ENCODE measurements around the gene CTNNA2.
"Not testable (repeated sequence)": the region's sequence is repeated elsewhere in the genome, so short reads cannot be mapped to it uniquely, and the experiment has no call there.

CTNNA2 gene

DNA sequence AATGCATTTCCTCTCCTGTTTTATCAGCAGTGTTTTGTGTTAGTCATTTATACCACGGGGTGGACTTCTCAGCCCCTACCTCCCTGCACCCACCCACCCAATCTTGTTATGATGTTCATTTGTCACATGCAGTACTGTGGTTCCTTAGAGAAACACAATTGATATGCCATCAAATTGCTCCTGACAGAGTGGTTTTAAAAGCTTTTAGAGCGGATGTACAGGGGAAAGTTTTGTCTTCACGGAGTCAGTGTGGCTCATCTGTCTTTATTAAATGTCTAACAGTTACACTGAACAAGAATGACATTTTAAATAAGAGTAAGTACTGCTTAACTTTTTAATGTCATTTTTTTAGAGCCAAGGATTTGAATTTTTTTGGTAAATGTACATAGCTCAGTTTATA lies 634.8 kb downstream of the CTNNA2 start:
- no peak for DNase-seq (ENCODE audit: low spot score)

DNA sequence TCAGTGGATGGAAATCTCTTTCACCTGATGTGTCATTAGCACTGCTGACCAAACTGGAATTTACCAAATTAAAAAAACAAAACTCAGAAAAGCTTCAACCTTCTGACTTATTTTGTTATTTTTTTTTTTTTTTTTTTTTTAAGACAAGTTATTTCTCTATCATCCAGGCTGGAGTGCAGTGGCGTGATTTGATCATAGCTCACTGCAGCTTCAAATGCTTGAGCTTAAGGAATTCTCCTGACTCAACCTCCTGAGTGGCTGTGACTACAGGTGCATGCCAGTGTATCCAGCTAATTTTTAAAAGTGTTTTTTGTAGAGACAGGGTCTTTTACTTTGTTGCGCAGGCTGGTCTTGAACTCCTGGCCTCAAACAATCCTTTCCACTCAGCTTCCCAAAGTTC lies 636.1 kb downstream of the CTNNA2 start:
- DNase-seq (ENCODE audit: low spot score), result no peak

DNA sequence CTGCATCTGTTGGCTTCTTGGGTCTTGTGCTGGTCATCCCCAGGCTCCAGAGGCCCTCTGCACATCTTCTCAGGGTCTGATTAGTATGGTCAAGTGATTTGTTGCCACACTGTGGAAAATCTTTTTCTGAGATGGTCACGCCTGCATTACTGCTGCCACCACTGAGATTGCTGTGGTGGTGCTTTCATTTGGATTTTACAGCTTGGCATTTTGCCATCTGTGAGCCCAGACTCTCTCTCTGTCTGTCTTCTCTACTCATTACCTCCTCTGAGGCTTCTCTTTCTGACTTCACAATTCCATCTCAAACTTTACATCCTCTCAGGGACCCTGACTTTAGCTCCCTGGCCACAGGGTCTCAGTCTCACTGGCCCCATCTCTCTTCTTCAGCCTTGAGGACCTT lies 637.1 kb downstream of the CTNNA2 start:
- no peak for DNase-seq (ENCODE audit: low spot score)

DNA sequence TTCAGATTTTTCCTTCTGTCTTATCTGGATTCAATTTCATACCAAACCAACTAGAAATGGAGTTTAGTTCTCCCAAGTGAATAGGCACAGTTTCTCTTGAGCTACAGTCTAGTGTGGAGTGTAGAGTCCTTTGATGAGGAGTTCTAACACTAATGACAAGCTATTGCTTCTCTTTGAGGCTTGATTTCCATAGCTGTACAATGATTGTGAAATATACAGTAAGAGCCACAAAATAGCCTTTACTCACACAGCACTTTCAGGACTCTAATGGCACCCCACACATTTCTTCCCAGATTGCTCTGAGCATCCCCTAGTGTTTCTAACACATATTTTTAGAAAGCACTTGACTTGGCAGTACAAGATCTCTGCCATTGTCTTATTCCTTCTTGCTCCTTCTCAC lies 638.4 kb downstream of the CTNNA2 start:
- no peak for DNase-seq (ENCODE audit: low spot score)

DNA sequence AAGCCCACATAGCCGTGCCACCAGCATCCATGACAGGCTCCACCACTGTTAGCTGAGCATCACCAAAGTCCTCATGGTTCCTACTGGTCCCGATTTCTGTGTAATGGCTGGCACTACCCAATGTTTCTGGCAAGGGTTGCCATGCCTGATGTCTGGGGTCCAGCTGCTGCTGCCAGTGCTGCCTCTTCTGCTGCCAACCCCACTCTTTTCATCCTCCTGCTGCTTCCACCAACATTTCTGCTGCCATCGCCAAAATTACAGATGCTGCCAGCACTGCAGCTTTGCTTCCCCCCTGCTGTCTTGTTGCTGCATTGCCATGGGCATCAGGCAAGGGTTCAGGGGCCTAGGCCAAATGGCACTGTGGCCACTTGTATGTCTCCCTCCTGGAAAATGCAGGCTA lies 638.8 kb downstream of the CTNNA2 start:
- no peak for DNase-seq (ENCODE audit: low spot score)

DNA sequence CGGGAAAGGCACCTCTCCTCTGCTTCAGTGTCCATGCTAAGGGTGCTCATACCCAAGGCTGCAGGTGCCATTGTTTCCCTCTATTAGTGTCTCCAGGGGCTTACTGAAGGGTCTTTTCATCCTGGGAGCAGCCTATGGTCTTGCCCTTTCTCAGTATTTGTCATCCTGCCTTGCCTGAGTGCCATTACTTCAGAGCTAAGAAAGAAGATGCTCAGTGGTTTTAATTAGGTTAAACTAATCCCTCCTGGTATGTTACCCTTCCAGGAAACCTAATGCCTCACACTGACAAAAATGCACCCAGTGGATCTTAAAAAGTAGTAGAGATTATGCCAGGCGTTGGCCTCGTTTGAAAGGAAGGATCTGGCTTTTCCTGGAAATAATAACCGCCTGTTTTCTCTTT lies 640.3 kb downstream of the CTNNA2 start:
- no peak for DNase-seq (ENCODE audit: low spot score)

DNA sequence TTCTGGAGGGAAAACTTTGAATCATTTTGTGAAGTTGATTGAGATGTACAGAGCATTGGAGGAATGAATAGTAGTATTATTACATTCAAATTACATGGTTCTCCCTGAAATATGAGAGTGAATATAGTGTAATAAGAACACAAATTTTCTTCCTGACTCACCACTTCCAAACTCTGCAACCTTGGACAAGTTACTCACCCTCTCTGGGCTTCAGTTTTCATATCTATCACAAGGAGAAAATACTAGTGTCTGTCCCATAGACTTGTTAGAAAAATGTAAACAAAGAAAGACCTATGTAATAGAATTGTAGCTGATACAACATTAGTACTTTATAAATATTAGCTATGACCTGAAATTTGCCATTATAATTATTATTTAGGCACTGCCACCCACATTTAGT lies 640.9 kb downstream of the CTNNA2 start:
- DNase-seq (ENCODE audit: low spot score), result no peak

DNA sequence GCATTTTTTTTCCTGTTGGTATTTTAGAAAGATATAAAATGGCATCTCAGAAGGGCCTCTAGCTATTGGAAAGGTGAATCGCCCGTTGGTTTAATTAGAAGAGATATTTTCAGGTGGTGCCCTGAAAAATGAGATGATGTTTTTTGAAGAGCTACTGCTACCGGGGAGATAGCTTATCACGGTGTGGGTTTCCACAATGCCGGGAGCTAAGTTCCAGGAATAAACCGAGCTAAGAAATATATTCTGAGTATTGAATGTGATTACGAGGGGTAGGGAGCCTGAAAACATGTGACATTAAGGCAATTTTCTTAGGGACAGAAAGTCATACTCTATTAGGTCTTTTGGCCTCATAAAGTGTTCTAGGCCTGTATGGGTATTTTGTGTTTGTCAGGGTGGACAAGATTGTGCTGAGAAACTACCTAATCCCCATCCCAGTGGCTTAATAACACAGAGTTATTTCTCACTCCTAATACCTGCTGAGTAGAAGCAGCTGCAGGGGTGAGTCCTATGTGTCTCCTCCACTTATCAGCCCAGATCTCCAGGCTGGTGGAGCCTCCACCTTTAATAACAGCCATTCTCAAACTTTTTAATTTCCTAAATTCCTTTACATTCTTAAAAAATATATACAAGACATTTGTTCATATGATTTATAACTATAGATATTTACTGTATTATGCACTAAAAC lies 641.5 kb downstream of the CTNNA2 start:
- no peak for DNase-seq (ENCODE audit: low spot score)

DNA sequence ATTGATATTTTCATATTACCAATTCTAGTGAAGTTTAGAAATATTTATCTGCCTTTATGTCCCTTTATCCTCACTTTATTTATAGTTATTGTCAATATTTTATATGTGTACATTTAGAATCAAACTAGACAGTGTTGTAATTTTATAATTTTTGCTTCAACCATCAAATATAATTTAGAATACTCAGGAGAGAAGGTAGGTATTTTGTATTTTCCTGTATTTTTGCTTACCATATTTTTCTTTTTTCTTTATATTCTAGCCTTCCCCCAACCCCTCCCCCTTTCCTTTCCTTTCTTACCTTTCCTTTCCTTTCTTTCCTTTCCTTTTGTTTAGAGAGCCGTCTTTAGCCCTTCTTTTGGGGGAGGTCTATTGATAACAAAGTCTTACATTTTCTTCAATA lies 651.5 kb downstream of the CTNNA2 start:
- no peak for DNase-seq (ENCODE audit: low spot score)

DNA sequence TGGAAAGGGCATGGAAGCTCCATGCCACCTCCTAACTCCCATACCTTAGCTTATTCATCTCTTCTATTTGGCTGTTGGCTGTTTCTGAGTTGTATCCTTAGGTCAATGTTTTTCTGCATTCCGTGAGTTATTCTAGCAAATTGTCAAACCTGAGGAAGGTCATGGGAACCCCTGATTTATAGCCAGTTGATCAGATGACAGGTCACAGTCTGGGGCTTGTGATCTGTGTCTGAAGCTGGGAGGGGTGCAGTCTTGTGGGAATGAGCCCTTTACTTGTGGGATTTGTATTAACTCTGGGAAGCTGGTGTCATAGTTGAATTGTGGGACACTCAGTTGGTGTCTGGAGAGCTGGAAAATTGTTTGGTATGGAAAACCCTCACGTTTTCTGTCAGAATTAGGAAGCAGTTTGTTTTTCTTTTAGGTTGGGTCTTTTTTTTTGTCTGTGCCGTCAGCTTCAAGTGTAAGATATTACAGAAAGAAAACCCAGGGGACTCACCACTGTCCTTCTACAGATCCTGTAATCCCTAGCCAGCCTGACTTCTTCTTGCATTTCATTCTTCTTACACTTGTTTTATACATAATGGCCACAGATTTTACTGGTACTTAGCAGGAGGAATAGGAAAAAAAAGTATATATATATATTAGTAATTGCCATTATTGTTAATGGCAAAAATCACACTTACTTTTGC lies 653.8 kb downstream of the CTNNA2 start:
- no peak for DNase-seq (ENCODE audit: low spot score)

DNA sequence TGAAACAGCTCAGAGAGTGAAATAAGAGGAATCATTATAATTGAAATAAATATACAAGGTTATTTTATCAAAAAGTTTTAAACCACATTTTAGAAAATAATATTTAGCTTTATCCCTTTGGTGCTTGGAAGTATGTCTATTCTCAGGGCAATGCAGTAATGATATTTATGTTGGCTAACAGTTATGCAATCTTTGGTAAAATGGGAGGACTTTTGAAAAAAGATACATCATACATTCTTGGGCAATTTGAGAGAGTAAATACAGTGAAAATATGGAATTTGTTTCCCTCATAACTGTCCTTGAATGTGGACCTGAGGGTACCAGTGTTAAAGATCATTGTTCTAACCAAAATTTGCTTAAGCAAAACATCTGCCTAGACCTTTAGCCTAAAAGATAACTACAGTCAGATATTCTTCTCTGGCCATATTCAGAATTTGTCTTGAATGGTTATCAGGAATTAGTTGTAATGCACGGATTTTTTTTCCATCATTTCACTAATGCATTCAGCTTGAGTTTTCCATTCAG lies 654.5 kb downstream of the CTNNA2 start:
- DNase-seq (ENCODE audit: low spot score), result no peak

DNA sequence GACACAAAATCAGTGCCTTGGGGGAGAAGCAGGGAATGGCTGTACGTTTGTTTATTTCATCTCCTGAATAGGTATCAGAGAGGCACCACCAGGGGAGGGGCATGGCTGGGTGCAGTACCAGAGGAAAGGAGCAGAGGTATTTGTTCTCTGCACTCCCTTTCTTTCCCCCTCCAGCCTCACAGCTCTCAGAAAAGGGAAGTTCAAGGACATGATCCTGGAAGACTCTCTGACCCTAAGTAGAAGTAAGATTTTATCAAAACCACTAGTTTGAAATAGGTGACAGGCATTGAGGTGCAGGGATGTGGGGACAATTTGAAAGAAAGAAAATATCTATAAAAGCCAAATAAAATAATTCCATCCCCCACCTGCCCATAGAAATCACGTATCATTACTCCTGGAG lies 655.2 kb downstream of the CTNNA2 start:
- no peak for DNase-seq (ENCODE audit: low spot score)

DNA sequence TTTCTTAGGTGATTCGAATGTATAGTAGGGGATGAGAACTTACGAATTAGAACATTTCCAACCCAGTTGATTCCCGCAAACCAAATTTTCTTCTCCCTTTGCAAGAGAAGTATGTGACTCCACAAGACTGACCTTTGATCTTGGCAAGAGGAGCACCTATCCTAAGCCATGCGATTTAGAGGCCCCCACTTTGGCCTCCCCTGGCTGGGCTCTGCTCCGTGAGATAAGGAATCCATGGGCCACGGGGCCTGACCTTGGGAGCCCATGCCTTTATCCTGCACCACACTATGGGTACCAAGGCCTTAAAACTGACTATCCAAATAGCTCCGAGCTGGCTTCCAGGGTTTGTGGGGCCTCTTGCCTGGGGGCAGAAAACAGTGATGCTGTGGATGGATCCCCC lies 656.0 kb downstream of the CTNNA2 start:
- DNase-seq (ENCODE audit: low spot score), result no peak

DNA sequence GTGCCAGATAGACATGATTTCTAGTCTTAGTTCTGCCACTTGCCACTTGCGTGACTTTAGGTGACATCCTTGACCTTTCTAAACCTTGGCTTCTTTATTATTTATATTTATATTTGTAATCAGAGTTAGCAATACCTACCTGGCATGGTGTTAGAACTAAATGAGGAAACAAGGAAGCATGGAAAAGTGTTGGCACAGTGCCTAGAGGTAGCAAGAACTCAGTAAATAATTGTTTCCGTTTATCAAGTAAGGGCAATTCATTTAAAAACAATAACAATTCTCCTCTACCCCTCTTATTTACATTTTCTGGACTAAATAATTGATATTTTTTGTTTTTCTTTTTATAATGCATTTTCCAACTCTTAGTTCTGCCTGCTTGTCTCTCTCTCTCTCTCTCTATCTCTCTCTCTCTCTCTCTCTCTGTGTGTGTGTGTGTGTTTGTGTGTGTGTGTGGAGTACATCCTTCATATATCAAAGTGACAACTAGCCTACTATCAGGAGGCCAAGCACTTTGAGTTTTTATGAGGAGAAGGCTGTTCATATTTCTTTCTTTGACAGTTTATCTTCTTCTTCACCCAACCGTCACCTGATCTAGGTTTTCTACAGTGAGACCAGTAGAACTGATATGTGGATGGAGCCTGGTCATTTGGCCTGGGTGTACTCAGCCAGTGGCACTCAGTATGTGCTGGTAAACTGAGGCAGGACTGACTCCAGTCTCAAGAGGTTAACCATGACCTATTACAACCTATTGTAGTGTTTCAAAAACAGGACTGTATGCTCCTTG lies 657.2 kb downstream of the CTNNA2 start:
- no peak for DNase-seq (ENCODE audit: low spot score)

DNA sequence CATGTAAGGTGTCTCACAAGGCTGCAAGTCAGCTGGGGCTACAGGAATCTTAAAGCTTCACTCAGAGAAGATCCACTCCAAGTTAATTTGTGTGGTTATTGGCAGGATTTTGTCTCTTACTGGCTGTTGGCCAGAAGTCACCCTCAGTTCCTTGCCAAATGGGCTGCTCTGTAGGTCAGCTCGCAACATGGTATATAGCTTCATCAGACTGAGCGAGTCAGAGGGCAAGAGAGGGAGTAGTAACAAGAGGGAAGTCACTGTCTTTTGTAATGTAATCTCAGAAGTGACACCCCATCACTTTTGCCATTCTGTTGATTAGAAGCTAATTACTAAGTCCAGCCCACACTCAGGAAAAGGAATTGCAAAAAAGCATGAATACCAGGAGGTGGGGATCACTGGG lies 672.2 kb downstream of the CTNNA2 start:
- no peak for DNase-seq (ENCODE audit: low spot score)

DNA sequence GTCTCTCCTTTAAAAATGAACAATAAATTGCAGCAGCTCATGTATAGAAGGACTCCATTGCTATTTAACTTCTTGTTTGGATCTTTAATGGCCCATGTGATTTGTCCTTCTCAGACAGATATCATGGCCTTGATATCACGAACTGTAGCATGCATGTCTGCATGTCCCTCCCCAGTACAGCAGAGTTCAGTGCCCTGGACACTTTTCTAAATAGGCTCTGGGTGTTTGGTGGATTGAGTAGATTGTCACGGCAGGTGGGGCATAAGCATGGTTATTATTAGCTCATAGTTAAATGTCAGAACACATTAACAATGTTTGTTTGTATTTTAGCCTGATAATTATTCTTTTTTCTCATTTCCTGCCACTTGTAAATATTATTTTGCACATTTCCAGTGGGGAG lies 673.4 kb downstream of the CTNNA2 start:
- no peak for DNase-seq (ENCODE audit: low spot score)

DNA sequence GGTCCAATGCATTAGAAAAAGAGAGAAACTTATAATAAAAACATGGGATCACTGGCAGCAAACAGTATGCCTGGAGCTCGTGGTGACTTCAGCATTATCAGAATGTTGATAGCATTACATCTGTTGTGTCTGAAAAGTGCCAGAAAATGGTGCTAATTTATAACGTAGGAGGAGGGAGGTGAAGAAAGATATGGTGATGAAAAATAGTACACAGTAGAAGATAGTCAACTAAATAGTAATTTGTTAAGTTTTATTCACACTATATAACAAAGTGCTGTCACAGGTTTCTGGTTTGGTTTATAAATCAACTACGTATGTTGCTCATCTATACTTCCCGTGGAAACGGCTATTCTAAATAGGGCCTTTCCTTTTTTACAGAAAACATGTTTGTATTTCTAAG lies 674.3 kb downstream of the CTNNA2 start:
- DNase-seq (ENCODE audit: low spot score), result no peak

DNA sequence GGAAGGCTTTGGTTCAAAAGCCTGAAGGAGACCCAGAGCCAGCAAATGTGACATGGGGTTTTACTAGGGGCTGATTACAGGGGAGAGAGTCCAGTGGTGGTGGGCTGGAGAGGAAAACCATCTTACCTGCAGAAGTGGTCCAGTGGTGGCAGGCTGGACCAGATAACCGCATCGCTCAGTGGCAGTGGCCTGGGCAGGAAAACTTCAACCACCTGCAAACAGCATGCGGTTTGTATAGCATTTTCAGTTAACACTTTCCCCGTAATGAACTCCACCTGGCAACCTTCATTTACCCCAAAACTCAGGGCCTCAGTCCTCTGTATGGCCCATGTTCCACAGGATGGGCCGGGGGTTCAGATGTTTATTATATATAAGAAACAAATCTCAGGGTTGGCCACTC lies 677.3 kb downstream of the CTNNA2 start:
- DNase-seq (ENCODE audit: low spot score), result no peak

DNA sequence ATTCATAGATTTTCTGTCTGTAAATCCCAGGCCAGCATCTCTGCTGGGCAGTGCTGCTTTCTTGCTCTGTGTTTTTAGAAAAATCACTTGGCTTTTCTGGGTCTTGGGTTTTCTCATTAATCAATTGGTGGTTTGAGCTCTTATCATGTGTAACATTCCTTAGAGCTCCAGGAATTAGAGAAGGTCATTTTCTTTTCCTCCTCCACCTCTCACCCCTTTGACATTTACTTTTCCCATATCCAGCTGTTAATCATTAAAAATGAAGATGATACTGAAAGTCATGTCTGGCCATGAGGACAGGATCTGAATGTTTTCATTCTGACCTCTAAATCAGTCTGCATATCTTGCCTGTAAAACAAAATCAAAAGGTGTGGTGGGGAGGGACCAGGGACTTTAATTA lies 680.7 kb downstream of the CTNNA2 start:
- no peak for DNase-seq (ENCODE audit: low spot score)

DNA sequence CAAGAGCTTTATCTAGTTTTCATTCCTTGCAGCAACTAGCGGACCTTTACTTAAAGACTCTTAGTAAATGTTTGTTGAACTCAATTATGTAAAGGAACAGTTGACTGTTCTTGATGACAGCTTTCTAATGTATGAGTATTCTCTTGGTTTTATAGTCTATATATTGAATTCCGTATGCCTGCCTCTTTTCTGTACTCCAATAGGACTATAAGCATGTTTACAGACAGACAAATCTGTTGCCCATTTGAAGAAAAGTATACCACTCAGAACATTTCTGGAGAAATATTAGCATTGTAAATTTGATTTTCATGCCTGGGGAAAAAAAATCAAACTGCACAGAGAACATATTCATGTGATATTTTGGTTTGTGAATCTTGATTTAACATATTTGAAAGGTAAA lies 682.2 kb downstream of the CTNNA2 start:
- no peak for DNase-seq (ENCODE audit: low spot score)

DNA sequence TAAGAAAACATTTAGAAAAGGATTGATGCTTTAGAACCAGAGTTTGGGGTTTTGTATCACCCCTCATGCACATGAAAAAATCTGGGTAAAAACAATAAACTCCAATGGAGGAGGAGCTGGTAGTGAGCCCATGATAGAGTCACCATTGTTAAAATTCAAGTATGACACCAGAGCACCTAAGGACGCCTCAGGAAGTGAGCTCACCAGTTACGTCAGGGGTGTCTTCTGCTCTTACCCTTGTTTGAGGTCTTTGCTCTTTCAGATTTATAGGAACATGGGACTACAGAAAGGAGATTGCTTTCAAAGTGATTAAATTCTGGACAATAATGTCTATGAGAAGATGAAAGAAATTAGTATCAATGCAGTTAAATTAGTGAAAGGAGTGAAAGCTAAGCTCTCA lies 685.2 kb downstream of the CTNNA2 start:
- no peak for DNase-seq (ENCODE audit: low spot score)

DNA sequence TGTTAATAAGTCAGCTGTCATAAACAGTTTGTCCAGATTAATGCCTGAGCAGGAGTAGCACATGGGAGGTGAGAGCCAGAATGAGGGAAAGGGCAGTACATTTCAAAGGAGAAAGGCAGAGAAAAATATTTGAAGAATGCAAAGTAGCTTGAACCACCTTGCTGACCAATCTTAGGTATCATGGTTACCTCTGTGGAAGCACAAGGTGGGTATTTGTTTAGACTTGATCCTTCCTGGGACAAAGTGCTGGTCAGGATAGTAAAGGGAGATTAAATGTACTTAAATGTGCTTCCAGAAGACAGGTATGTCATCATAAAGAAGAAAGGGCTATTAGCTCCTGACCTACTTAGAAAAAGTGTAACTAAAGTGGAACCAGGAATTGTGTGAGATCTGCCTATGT lies 686.7 kb downstream of the CTNNA2 start:
- no peak for DNase-seq (ENCODE audit: low spot score)

DNA sequence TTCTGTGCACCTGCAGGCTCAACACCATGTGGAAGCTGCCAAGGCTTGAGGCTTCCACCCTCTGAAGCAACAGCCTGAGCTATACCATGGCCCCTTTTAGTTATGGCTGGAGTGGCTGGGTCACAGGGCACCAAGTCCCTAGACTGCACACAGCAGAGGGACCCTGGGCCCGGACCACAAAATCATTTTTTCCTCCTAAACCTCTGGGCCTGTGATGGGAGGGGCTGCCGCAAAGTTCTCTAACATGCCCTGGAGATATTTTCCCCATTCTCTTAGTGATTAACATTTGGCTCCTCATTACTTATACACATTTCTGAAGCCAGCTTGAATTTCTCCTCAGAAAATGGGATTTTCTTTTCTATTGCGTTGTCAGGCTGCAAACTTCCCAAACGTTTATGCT lies 691.1 kb downstream of the CTNNA2 start:
- DNase-seq (ENCODE audit: low spot score), result not testable (repeated sequence)
